ENCODE measurements around the gene SBF1. TPM values are rescaled to one million over a fixed set of nuclear protein-coding genes. Genes with fewer than 3 reads are reported as not detected.
"Not testable (repeated sequence)": the region's sequence is repeated elsewhere in the genome, so short reads cannot be mapped to it uniquely, and the experiment has no call there.

SBF1 gene
- polyA plus RNA-seq, 1 donor (not counting 4 experiments of a cell fraction or from before 2014, with no cell fraction given) = 16.2 TPM

GRCh38 chr22:50399751-50400331 is 75.0 kb downstream of the SBF1 start:
- Histone ChIP-seq H3K4me3 (ENCODE audit: control insufficient read depth in 2 of 3, extremely low read depth in 1 of 3, insufficient read depth in 2 of 3, low read depth in 1 of 3, low read length in 3 of 3) (no peak overlapping the region), H3K79me2 (ENCODE audit: control insufficient read depth, insufficient read depth, low read length) (peaks cover 8% of the 10 kb centered on the region), H4K20me1 (ENCODE audit: control insufficient read depth, extremely low read depth, insufficient read depth, low read length) (no peaks in the 10 kb centered on the region), H3K36me3 (ENCODE audit: control insufficient read depth in 2 of 2, extremely low read depth in 1 of 2, insufficient read depth in 2 of 2, low read length in 2 of 2) (peaks cover 6 to 16% of the 10 kb centered on the region in 2 experiments), H3K4me1 (ENCODE audit: control insufficient read depth, extremely low read depth, insufficient read depth, low read length) (no peaks in the 10 kb centered on the region), H3K27ac (ENCODE audit: control insufficient read depth, insufficient read depth, low read length) (no peak overlapping the region), H3K9ac (ENCODE audit: control insufficient read depth, extremely low read depth, insufficient read depth, low read length) (no peak overlapping the region), H3K9me3 (ENCODE audit: control insufficient read depth, low read depth, low read length) (no peaks in the 10 kb centered on the region), H3K9me1 (ENCODE audit: control insufficient read depth, extremely low read depth, insufficient read depth, low read length) (no peaks in the 10 kb centered on the region), H2AFZ (ENCODE audit: control insufficient read depth, low read length) (no peak overlapping the region), H3K4me2 (ENCODE audit: control insufficient read depth, extremely low read depth, insufficient read depth, low read depth, low read length) (no peak overlapping the region), H3K27me3 (ENCODE audit: control insufficient read depth, extremely low read depth, insufficient read depth, low read length) (no peaks in the 10 kb centered on the region)
- TF ChIP-seq EZH2 (IDR thresholded peaks at IDR 0.05; ENCODE audit: low read length) = no peak
- TF ChIP-seq CTCF (optimal IDR thresholded peaks at IDR 0.05 in 1 of 3, IDR thresholded peaks at IDR 0.05 in 1 of 3, conservative IDR thresholded peaks at IDR 0.05 in 1 of 3; ENCODE audit: extremely low read depth in 1 of 3, insufficient read depth in 2 of 3, low read length in 3 of 3) = peak; percentile 26 to 74 (median 35)
- dilution Hi-C loops (cut with MboI; ENCODE audit: extremely low pct_ligation_motif_present, low sequenced_read_pairs) = no loop called here
- DNase-seq (ENCODE audit: low read depth, low spot score) (no peak), FAIRE-seq (no peak)

GRCh38 chr22:50398831-50399648 is 75.8 kb downstream of the SBF1 start:
- Histone ChIP-seq H3K27ac (ENCODE audit: control insufficient read depth, insufficient read depth, low read length) (no peak overlapping the region), H3K4me1 (ENCODE audit: control insufficient read depth, extremely low read depth, insufficient read depth, low read length) (no peaks in the 10 kb centered on the region)
- TF ChIP-seq CTCF (optimal IDR thresholded peaks at IDR 0.05 in 1 of 3, IDR thresholded peaks at IDR 0.05 in 1 of 3, conservative IDR thresholded peaks at IDR 0.05 in 1 of 3; ENCODE audit: extremely low read depth in 1 of 3, insufficient read depth in 2 of 3, low read length in 3 of 3) = no peak
- no peak for TF ChIP-seq EZH2 (IDR thresholded peaks at IDR 0.05; ENCODE audit: low read length)

GRCh38 chr22:50397371-50398060 is 77.3 kb downstream of the SBF1 start:
- H4K20me1 ChIP-seq (ENCODE audit: control insufficient read depth, extremely low read depth, insufficient read depth, low read length) = not testable (repeated sequence)

More at GRCh38 chr22:50398831-50399648, 75.8 kb downstream of the SBF1 start:
- FAIRE-seq (no peak), DNase-seq (ENCODE audit: low read depth, low spot score) (no peak)
- Histone ChIP-seq H3K36me3 (ENCODE audit: control insufficient read depth in 2 of 2, extremely low read depth in 1 of 2, insufficient read depth in 2 of 2, low read length in 2 of 2) (peaks cover 7 to 16% of the 10 kb centered on the region in 2 experiments), H3K9ac (ENCODE audit: control insufficient read depth, extremely low read depth, insufficient read depth, low read length) (no peak overlapping the region), H3K4me3 (ENCODE audit: control insufficient read depth in 2 of 3, extremely low read depth in 1 of 3, insufficient read depth in 2 of 3, low read depth in 1 of 3, low read length in 3 of 3) (no peak overlapping the region), H3K9me3 (ENCODE audit: control insufficient read depth, low read depth, low read length) (no peaks in the 10 kb centered on the region), H3K79me2 (ENCODE audit: control insufficient read depth, insufficient read depth, low read length) (peaks cover 8% of the 10 kb centered on the region), H3K9me1 (ENCODE audit: control insufficient read depth, extremely low read depth, insufficient read depth, low read length) (no peaks in the 10 kb centered on the region), H2AFZ (ENCODE audit: control insufficient read depth, low read length) (no peak overlapping the region), H3K4me2 (ENCODE audit: control insufficient read depth, extremely low read depth, insufficient read depth, low read depth, low read length) (no peak overlapping the region), H3K27me3 (ENCODE audit: control insufficient read depth, extremely low read depth, insufficient read depth, low read length) (no peaks in the 10 kb centered on the region), H4K20me1 (ENCODE audit: control insufficient read depth, extremely low read depth, insufficient read depth, low read length) (no peaks in the 10 kb centered on the region)
- dilution Hi-C loops (cut with MboI; ENCODE audit: extremely low pct_ligation_motif_present, low sequenced_read_pairs) = no loop called here

More at GRCh38 chr22:50397371-50398060, 77.3 kb downstream of the SBF1 start:
- H3K4me3 ChIP-seq (ENCODE audit: control insufficient read depth in 2 of 3, extremely low read depth in 1 of 3, insufficient read depth in 2 of 3, low read depth in 1 of 3, low read length in 3 of 3); H2AFZ ChIP-seq (ENCODE audit: control insufficient read depth, low read length); H3K9me1 ChIP-seq (ENCODE audit: control insufficient read depth, extremely low read depth, insufficient read depth, low read length); FAIRE-seq; H3K27ac ChIP-seq (ENCODE audit: control insufficient read depth, insufficient read depth, low read length); dilution Hi-C loops (cut with MboI; ENCODE audit: extremely low pct_ligation_motif_present, low sequenced_read_pairs); DNase-seq (ENCODE audit: low read depth, low spot score); H3K4me2 ChIP-seq (ENCODE audit: control insufficient read depth, extremely low read depth, insufficient read depth, low read depth, low read length); H3K4me1 ChIP-seq (ENCODE audit: control insufficient read depth, extremely low read depth, insufficient read depth, low read length); H3K27me3 ChIP-seq (ENCODE audit: control insufficient read depth, extremely low read depth, insufficient read depth, low read length); H3K9ac ChIP-seq (ENCODE audit: control insufficient read depth, extremely low read depth, insufficient read depth, low read length); H3K9me3 ChIP-seq (ENCODE audit: control insufficient read depth, low read depth, low read length); H3K79me2 ChIP-seq (ENCODE audit: control insufficient read depth, insufficient read depth, low read length): not testable (repeated sequence)
- peaks cover 13 to 21% of the 10 kb centered on the region in 2 experiments for H3K36me3 ChIP-seq (ENCODE audit: control insufficient read depth in 2 of 2, extremely low read depth in 1 of 2, insufficient read depth in 2 of 2, low read length in 2 of 2)

Data from keratinocyte (primary cell).